ENCODE results near the gene SASH1.

Gene SASH1

DNA sequence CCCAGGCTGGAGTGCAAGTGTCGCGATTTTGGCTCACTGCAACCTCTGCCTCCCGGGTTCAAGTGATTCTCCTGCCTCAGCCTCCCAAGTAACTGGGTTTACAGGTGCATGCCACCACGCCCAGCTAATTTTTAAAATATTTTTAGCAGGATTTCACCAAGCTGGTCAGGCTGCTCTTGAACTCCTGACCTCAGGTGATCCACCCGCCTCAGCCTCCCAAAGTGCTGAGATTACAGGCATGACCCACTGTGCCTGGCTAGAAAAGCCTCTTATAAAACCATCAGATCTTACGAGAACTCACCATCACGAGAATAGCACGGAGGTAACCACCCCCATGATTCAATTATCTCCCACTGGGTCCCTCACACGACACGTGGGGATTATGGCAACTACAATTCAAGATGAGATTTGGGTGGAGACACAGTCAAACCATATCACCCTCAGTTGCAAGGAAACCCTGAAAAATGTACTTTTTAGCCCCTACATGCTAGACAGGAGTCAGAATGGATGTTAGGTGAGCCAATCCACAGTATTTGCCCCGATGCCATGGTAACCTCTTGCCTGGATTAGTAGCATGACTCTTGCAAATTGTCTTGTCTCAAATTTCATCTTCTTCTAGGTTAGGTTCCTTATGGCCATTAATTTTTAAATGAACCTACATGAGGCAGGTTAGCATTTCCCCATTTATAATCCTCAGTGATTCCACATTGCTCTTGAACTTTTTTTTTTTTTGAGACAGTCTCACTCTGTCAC lies 17.1 kb upstream of the SASH1 start:
- H3K4me3 ChIP-seq (ENCODE audit: control insufficient read depth, low read depth, low read length) = no peak overlapping the region
- no peak for DNase-seq (ENCODE audit: low read depth)
- TF ChIP-seq, protein P1, sequence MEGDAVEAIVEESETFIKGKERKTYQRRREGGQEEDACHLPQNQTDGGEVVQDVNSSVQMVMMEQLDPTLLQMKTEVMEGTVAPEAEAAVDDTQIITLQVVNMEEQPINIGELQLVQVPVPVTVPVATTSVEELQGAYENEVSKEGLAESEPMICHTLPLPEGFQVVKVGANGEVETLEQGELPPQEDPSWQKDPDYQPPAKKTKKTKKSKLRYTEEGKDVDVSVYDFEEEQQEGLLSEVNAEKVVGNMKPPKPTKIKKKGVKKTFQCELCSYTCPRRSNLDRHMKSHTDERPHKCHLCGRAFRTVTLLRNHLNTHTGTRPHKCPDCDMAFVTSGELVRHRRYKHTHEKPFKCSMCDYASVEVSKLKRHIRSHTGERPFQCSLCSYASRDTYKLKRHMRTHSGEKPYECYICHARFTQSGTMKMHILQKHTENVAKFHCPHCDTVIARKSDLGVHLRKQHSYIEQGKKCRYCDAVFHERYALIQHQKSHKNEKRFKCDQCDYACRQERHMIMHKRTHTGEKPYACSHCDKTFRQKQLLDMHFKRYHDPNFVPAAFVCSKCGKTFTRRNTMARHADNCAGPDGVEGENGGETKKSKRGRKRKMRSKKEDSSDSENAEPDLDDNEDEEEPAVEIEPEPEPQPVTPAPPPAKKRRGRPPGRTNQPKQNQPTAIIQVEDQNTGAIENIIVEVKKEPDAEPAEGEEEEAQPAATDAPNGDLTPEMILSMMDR (conservative IDR thresholded peaks at IDR 0.05; ENCODE audit: control insufficient read depth, insufficient read depth, low read depth, low read length) = no peak

DNA sequence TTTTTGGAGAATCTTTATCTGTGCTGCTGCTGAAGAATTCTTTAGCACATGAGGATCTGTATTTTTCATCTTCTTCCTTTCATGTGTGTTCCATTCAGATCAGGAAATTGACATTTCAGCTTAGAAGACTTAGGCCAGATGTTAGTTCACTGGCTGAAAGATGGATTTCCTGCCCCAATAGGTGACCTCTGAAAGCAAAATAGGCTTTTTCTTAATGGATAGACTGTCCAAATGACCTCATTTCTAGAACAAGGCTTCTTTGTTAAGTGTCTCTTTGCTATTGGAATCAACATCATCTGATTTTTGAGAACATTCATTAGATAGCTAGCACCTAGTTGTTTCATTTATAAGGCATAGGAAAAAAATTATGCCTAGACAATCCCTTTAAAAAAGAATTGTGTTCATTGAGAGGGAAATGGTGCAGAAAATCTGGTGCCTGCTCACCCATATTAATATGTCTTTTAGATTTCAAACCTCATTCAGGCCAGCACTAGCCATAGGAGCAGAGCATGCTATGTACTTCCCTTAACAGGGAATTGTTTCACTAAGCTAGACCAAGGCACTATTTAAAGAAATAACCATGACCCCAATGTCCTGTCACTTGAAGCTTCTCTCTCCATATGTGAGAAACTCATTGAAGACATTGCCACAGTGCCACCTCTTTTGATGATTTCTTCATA lies 13.6 kb upstream of the SASH1 start:
- H3K4me3 ChIP-seq (ENCODE audit: control insufficient read depth, low read depth, low read length) = no peak overlapping the region
- DNase-seq (ENCODE audit: low read depth) = no peak
- TF ChIP-seq, protein P1 (conservative IDR thresholded peaks at IDR 0.05; ENCODE audit: control insufficient read depth, insufficient read depth, low read depth, low read length) = no peak

DNA sequence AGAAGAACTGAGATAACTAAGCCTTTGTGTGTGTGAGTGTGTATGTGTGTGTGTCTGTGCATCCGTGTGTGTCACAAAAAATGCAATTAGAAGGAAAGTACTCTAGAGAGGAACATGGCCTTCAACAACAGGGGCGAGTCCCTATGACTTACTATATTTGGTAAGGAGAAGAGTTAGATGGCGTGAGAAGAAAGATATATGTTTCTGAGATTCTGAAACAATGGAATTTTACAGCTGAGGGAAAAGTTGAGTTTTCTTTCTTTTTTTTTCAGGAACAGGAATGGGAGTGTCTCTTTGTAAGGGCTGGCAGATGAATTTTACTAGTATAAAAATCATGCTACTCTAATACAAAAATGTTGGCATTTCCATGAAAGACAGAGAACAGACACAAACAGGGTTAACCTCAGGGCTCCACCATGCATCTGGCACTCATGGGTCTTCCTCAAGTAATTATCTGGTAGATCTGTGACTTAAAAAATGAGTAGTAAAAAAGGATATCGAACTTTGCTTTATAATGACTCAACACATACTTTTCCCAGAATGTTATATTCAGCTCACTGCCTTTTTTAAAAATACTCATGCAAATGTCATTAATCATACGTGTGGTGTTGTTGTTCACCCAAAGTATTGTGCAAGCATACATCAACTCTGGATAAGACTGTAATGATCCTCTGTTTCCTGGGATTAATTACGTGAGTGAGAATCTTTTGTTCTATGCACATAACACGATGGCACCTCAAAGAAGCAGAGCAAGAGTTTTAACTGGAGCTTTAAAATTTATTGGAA lies 12.8 kb upstream of the SASH1 start:
- H3K4me3 ChIP-seq (ENCODE audit: control insufficient read depth, low read depth, low read length) = no peak overlapping the region
- TF ChIP-seq, protein P1 (conservative IDR thresholded peaks at IDR 0.05; ENCODE audit: control insufficient read depth, insufficient read depth, low read depth, low read length) = no peak
- peak; percentile 95 for DNase-seq (ENCODE audit: low read depth)

DNA sequence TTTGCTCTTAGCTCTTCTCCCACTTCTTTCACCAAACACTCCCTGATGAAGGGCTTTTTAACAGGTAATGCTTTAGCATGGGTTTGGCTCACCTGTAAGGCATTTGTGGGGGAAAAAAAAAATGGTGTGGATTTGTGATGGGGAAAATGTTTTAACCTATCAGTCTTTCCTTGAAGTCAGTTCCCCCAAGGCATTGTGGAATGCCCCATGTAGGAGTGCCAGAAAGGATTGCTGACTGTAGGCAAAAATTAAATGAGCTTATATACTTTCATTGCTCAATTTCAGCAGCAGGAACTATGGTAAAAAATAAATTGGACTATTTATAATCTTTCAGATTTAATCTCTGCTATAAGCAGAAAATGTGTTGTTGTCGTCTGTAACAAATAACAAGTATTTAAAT lies 10.6 kb upstream of the SASH1 start:
- DNase-seq (ENCODE audit: low read depth) = no peak
- TF ChIP-seq, protein P1 (conservative IDR thresholded peaks at IDR 0.05; ENCODE audit: control insufficient read depth, insufficient read depth, low read depth, low read length) = no peak

DNA sequence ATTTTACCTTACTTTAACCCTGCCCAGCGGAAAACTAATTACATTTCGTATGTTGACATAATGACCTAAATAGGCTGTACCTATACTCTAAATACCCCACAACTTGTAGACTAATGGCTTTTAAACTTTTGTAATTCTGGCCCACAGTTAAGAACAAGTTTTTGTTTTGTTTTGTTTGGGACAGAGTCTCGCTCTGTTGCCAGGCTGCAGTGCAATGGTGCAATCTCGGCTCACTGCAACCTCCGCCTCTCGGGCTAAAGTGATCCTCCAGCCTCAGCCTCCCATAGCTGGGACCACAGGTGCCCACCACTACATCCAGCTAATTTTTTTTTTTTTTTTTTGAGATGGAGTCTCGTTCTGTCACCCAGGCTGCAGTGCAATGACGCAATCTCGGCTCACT lies 5.7 kb upstream of the SASH1 start:
- DNase-seq (ENCODE audit: low read depth) = no peak
- TF ChIP-seq, protein P1 (conservative IDR thresholded peaks at IDR 0.05; ENCODE audit: control insufficient read depth, insufficient read depth, low read depth, low read length) = no peak
- H3K4me3 ChIP-seq (ENCODE audit: control insufficient read depth, low read depth, low read length) = no peak overlapping the region

More for the DNA sequence above, 10.6 kb upstream of the SASH1 start:
- no peak overlapping the region for H3K4me3 ChIP-seq (ENCODE audit: control insufficient read depth, low read depth, low read length)

DNA sequence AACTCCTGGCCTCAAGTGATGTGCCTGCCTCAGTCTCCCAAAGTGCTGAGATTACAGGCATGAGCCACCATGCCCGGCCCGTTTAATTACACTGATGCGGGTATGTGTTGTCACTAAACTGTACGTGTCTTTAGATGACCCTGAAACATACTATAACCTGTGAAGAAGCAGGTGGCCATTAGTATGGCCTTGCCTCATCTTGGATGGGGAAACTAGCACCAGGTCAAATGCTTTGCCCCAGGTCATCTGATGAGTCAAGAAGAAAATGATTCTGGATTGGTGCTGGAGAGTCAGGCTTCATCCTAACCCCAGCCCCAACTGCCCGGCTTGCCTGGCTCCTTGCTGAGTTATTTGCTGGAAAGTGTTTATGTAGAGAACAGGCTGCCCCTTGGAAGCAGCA lies 2.9 kb upstream of the SASH1 start:
- no peak overlapping the region for H3K4me3 ChIP-seq (ENCODE audit: control insufficient read depth, low read depth, low read length)
- no peak for DNase-seq (ENCODE audit: low read depth)
- TF ChIP-seq, protein P1 (conservative IDR thresholded peaks at IDR 0.05; ENCODE audit: control insufficient read depth, insufficient read depth, low read depth, low read length) = no peak

Data from fibroblast of mammary gland (primary cell).